GM12878 (cell line): ENCODE measurements around the gene POLA2.

ENCODE experiments used
- GABPA ChIP-seq: IDR thresholded peaks from 2 replicates; pipeline ENCODE4 v1.6.1; 2014; ENCODE audit warnings: antibody characterized with exemption, low read depth, mild to moderate bottlenecking, inconsistent platforms
- NFXL1 ChIP-seq: fragments of 450-650 bp; IDR thresholded peaks from 2 replicates; pipeline ENCODE4 v1.6.1; 2017; ENCODE audit warnings: antibody characterized with exemption, mild to moderate bottlenecking, borderline replicate concordance

- no peak for TF ChIP-seq GABPA
- no peak for TF ChIP-seq NFXL1
Observed at GRCh38 chr11:65298131-65298535, 36.4 kb downstream of the POLA2 start.
